Adrenal gland (tissue), 12 donors: ENCODE measurements around the gene VPS9D1. TPM values are rescaled to one million over a fixed set of nuclear protein-coding genes. Genes with fewer than 3 reads are reported as not detected.

ENCODE experiments used
- DNase-seq, 7 donors: peaks; one replicate each; pipeline ENCODE4 v3.0.0-alpha.2; 2019 to 2020
- H3K27ac ChIP-seq, 5 donors: fragments of 200-600 bp; sonication (generic) in 4 of 5; 1 replicate in 3 of 5; 2 replicates in 2 of 5; pipeline versions ENCODE4 v1.5.1 to v1.8.0; 2016 to 2020; ENCODE audit warnings: mild to moderate bottlenecking in 1 of 5
- H3K27me3 ChIP-seq: fragments of 200-600 bp; 2 replicates; pipeline ENCODE4 v1.8.0; 2021
- H3K36me3 ChIP-seq, 2 donors: fragments of 200-600 bp; replicated peaks in 1 of 2; 1 replicate in 1 of 2; 2 replicates in 1 of 2; pipeline versions ENCODE4 v1.5.1 to v1.8.0; 2018 to 2022
- H3K4me1 ChIP-seq, 2 donors: fragments of 200-600 bp; replicated peaks in 1 of 2; 1 replicate in 1 of 2; 2 replicates in 1 of 2; pipeline versions ENCODE4 v1.5.1 to v1.8.0; 2018 to 2021
- H3K4me3 ChIP-seq, 4 donors: fragments of 200-600 bp; sonication (generic) in 3 of 4; one replicate each; pipeline ENCODE4 v1.5.1; 2016 to 2018
- H3K9me3 ChIP-seq, 3 donors: fragments of 200-600 bp; sonication (generic) in 1 of 3; replicated peaks in 1 of 3; 1 replicate in 2 of 3; 2 replicates in 1 of 3; pipeline versions ENCODE4 v1.5.1 to v1.8.0; 2016 to 2021
- POLR2A ChIP-seq, 2 donors: fragments of 450-650 bp; IDR thresholded peaks; one replicate each; pipeline ENCODE4 v1.6.1; 2017; ENCODE audit warnings: antibody characterized with exemption in 2 of 2, mild to moderate bottlenecking in 2 of 2, moderate library complexity in 1 of 2
- WGBS, 4 donors: extraction: QIAGEN DNeasy Blood & Tissue Kit in 2 of 4; methylation state at CpG; one replicate each; pipeline versions ENCODE4 v1.1.5 to v1.1.7; 2013 to 2017; 5-methylcytosine and 5-hydroxymethylcytosine counted together
- intact Hi-C, 2 donors: fragments of 100-400 bp; cut with DNase I; formaldehyde crosslinking; loops; one replicate each; pipeline versions ENCODE4 v1.14.1 to v1.15.0; 2022 to 2023
- polyA plus RNA-seq, 3 donors: library from polyadenylated mRNA; stranded (reverse); fragments of 200-250 nt in 2 of 3; fragments of 350-450 nt in 1 of 3; fragmentation: Illumina TruSeq in 1 of 3; extraction: RNeasy Lipid Tissue Mini Kit (QIAGEN cat#74804) in 1 of 3; gene quantifications; one replicate each; pipeline ENCODE4 v1.2.3, GENCODE V29; 2013 to 2014
- total RNA-seq, 9 donors: library from RNA; depleted of rRNA in 4 of 9; stranded (reverse); fragments of >200 nt in 4 of 9; fragments of 120-200 nt in 1 of 9; fragmentation: NEBNext Ultra II Directional in 1 of 9; extraction: Animal tissue kit (Norgen Biotek cat#: 25700) in 1 of 9; gene quantifications; one replicate each; pipeline versions ENCODE4 v1.1.0 to v1.2.4, GENCODE V29; 2013 to 2023
- TF ChIP-seq, protein P1 (sequence below), 6 experiments: fragments of 450-650 bp in 4 of 6; fragments of 200-600 bp in 2 of 6; sonication (generic) in 1 of 6; IDR thresholded peaks; 1 replicate in 5 of 6; 2 replicates in 1 of 6; pipeline versions ENCODE4 v1.5.1 to v1.8.0; 2016 to 2021; ENCODE audit warnings: antibody characterized with exemption in 6 of 6, mild to moderate bottlenecking in 2 of 6, moderate library complexity in 1 of 6
- donor health status: healthy with polysubstance abuse.
- donor health status: Bipolar disorder and iron deficiency.
- donor health status: DM: yes; HTN: yes; CAD: no.
- donor health status: DM: no; HTN: no; CAD: no.
- donor health status: DM: no; HTN: no; CAD: no.
- donor health status: DM: yes; HTN: yes; CAD: no.

The VPS9D1 gene
- total and polyA plus RNA-seq, 12 donors: 3.9 to 102 (median 23.2) TPM

- Histone ChIP-seq H3K4me1 (no peaks in the 10 kb centered on the region), H3K9me3 (no peaks in the 10 kb centered on the region), H3K36me3 (peaks cover 0 to 67% of the 10 kb centered on the region in 2 donors), H3K27me3 (no peaks in the 10 kb centered on the region), H3K27ac (no peak overlapping the region), H3K4me3 (no peak overlapping the region)
- no peak for DNase-seq
- TF ChIP-seq, protein P1, sequence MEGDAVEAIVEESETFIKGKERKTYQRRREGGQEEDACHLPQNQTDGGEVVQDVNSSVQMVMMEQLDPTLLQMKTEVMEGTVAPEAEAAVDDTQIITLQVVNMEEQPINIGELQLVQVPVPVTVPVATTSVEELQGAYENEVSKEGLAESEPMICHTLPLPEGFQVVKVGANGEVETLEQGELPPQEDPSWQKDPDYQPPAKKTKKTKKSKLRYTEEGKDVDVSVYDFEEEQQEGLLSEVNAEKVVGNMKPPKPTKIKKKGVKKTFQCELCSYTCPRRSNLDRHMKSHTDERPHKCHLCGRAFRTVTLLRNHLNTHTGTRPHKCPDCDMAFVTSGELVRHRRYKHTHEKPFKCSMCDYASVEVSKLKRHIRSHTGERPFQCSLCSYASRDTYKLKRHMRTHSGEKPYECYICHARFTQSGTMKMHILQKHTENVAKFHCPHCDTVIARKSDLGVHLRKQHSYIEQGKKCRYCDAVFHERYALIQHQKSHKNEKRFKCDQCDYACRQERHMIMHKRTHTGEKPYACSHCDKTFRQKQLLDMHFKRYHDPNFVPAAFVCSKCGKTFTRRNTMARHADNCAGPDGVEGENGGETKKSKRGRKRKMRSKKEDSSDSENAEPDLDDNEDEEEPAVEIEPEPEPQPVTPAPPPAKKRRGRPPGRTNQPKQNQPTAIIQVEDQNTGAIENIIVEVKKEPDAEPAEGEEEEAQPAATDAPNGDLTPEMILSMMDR (IDR thresholded peaks at IDR 0.05): no peak
- TF ChIP-seq POLR2A (IDR thresholded peaks at IDR 0.05): no peak
- intact Hi-C loops: no loop called here
- WGBS, 4 donors: 84 to 89% (median 86%) methylated on average over 17 to 20 of the region's 20 CpGs
These were observed 18.0 kb upstream of the VPS9D1 start for GRCh38 chr16:89738538-89739317.

DNA sequence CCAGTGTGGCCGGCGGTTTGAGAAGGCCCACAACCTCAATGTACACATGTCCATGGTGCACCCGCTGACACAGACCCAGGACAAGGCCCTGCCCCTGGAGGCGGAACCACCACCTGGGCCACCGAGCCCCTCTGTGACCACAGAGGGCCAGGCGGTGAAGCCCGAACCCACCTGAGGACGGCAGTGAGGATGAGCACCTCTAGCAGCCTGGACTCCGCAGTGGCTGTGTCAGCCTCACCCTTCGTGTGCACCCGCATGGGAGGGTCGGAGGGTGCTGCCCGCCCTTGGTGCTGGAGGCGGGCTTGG, 17.3 kb upstream of the VPS9D1 start:
- DNase-seq: no peak
- no peak overlapping the region for H3K27ac ChIP-seq
- peaks cover 0 to 74% of the 10 kb centered on the region in 2 donors for H3K36me3 ChIP-seq
- no peaks in the 10 kb centered on the region for H3K4me1 ChIP-seq
- 73 to 93% (median 91%) methylated on average over 3 to 14 of the region's 14 CpGs; no CpG with 5 or more reads in 1 of the 4 donors for WGBS, 4 donors
- H3K4me3 ChIP-seq: no peak overlapping the region
- H3K9me3 ChIP-seq: no peaks in the 10 kb centered on the region
- no peak for TF ChIP-seq POLR2A (IDR thresholded peaks at IDR 0.05)
- TF ChIP-seq, protein P1 (IDR thresholded peaks at IDR 0.05): no peak
- H3K27me3 ChIP-seq: no peaks in the 10 kb centered on the region
- intact Hi-C loops: no loop called here

- no peaks in the 10 kb centered on the region for H3K9me3 ChIP-seq
- DNase-seq: no peak
- no peak overlapping the region for H3K27ac ChIP-seq
- WGBS, 4 donors: 88 to 91% (median 91%) methylated on average over 20 of the region's 20 CpGs
- peaks cover 0 to 75% of the 10 kb centered on the region in 2 donors for H3K36me3 ChIP-seq
- TF ChIP-seq, protein P1 (IDR thresholded peaks at IDR 0.05): no peak
- TF ChIP-seq POLR2A (IDR thresholded peaks at IDR 0.05): no peak
- H3K4me1 ChIP-seq: no peaks in the 10 kb centered on the region
- intact Hi-C loops: no loop called here
- no peaks in the 10 kb centered on the region for H3K27me3 ChIP-seq
- no peak overlapping the region for H3K4me3 ChIP-seq
These were observed 16.8 kb upstream of the VPS9D1 start for GRCh38 chr16:89737341-89738071.

GRCh38 chr16:89736554-89736953, 15.9 kb upstream of the VPS9D1 start:
- intact Hi-C loops: no loop called here
- H3K27me3 ChIP-seq: no peaks in the 10 kb centered on the region
- 95 to 100% (median 97%) methylated on average over 2 to 3 of the region's 3 CpGs for WGBS, 4 donors
- H3K9me3 ChIP-seq: no peaks in the 10 kb centered on the region
- no peak overlapping the region for H3K4me3 ChIP-seq
- no peak for DNase-seq
- H3K4me1 ChIP-seq: no peaks in the 10 kb centered on the region
- peaks cover 0 to 84% of the 10 kb centered on the region in 2 donors for H3K36me3 ChIP-seq
- TF ChIP-seq, protein P1 (IDR thresholded peaks at IDR 0.05): no peak
- no peak for TF ChIP-seq POLR2A (IDR thresholded peaks at IDR 0.05)
- no peak overlapping the region for H3K27ac ChIP-seq
